ENCODE measurements around the gene SLC6A6.
A peak's percentile ranks its signal among the peaks of the same experiment; 100 is the strongest.

The SLC6A6 gene

GRCh38 chr3:14386254-14386653 lies 16.2 kb upstream of the SLC6A6 start:
- Histone ChIP-seq H3K4me2 (ENCODE audit: low read depth, low read length, poor library complexity, severe bottlenecking) (no peak overlapping the region), H2AFZ (ENCODE audit: low read depth, low read length, severe bottlenecking) (no peak overlapping the region), H3K9me3 (ENCODE audit: insufficient read depth, low read length) (no peaks in the 10 kb centered on the region)

GRCh38 chr3:14388201-14388600 lies 14.2 kb upstream of the SLC6A6 start:
- Histone ChIP-seq H3K4me2 (ENCODE audit: low read depth, low read length, poor library complexity, severe bottlenecking) (no peak overlapping the region), H3K79me2 (ENCODE audit: insufficient read depth, low read length) (no peaks in the 10 kb centered on the region), H3K9me2 (replicated peaks; ENCODE audit: insufficient read depth, low read length) (no peaks in the 10 kb centered on the region), H3K4me3 (ENCODE audit: insufficient read depth, low read length, poor library complexity, severe bottlenecking) (no peak overlapping the region), H2AFZ (ENCODE audit: low read depth, low read length, severe bottlenecking) (no peak overlapping the region), H3K9ac (ENCODE audit: low read length) (no peak overlapping the region), H3K9me3 (ENCODE audit: insufficient read depth, low read length) (no peaks in the 10 kb centered on the region), H3F3A (ENCODE audit: insufficient read depth) (peaks cover 11% of the 10 kb centered on the region), H4K20me1 (ENCODE audit: low read depth, low read length) (no peaks in the 10 kb centered on the region), H3K27ac (ENCODE audit: low read depth, low read length) (peak overlapping the region; percentile 8; the same call in 1 of the 2 replicates), H3K27me3 (ENCODE audit: low read length) (no peaks in the 10 kb centered on the region), H3K36me3 (ENCODE audit: low read length) (no peaks in the 10 kb centered on the region)
- TF ChIP-seq CTCF (IDR thresholded peaks at IDR 0.05; ENCODE audit: insufficient read depth, low read length, poor library complexity, severe bottlenecking) (no peak), EZH2phosphoT487 (conservative IDR thresholded peaks at IDR 0.05; ENCODE audit: low read length) (no peak)

More at GRCh38 chr3:14386254-14386653, 16.2 kb upstream of the SLC6A6 start:
- Histone ChIP-seq H4K20me1 (ENCODE audit: low read depth, low read length) (no peaks in the 10 kb centered on the region), H3K79me2 (ENCODE audit: insufficient read depth, low read length) (no peaks in the 10 kb centered on the region), H3K27ac (ENCODE audit: low read depth, low read length) (no peak overlapping the region), H3F3A (ENCODE audit: insufficient read depth) (peaks cover 11% of the 10 kb centered on the region), H3K36me3 (ENCODE audit: low read length) (no peaks in the 10 kb centered on the region), H3K9ac (ENCODE audit: low read length) (no peak overlapping the region), H3K4me3 (ENCODE audit: insufficient read depth, low read length, poor library complexity, severe bottlenecking) (no peak overlapping the region), H3K9me2 (replicated peaks; ENCODE audit: insufficient read depth, low read length) (no peaks in the 10 kb centered on the region), H3K27me3 (ENCODE audit: low read length) (no peaks in the 10 kb centered on the region)
- no peak for TF ChIP-seq CTCF (IDR thresholded peaks at IDR 0.05; ENCODE audit: insufficient read depth, low read length, poor library complexity, severe bottlenecking)
- TF ChIP-seq EZH2phosphoT487 (conservative IDR thresholded peaks at IDR 0.05; ENCODE audit: low read length), result no peak

GRCh38 chr3:14389166-14389606 lies 13.2 kb upstream of the SLC6A6 start:
- Histone ChIP-seq H3K4me3 (ENCODE audit: insufficient read depth, low read length, poor library complexity, severe bottlenecking) (no peak overlapping the region), H3K27ac (ENCODE audit: low read depth, low read length) (peak overlapping the region; percentile 90), H3K9ac (ENCODE audit: low read length) (peak overlapping the region; percentile 22; the same call in 1 of the 2 replicates), H3K9me3 (ENCODE audit: insufficient read depth, low read length) (no peaks in the 10 kb centered on the region), H4K20me1 (ENCODE audit: low read depth, low read length) (no peaks in the 10 kb centered on the region), H3K79me2 (ENCODE audit: insufficient read depth, low read length) (no peaks in the 10 kb centered on the region), H3K27me3 (ENCODE audit: low read length) (no peaks in the 10 kb centered on the region), H2AFZ (ENCODE audit: low read depth, low read length, severe bottlenecking) (no peak overlapping the region), H3F3A (ENCODE audit: insufficient read depth) (peaks cover 11% of the 10 kb centered on the region), H3K36me3 (ENCODE audit: low read length) (no peaks in the 10 kb centered on the region), H3K4me2 (ENCODE audit: low read depth, low read length, poor library complexity, severe bottlenecking) (peak overlapping the region; percentile 60), H3K9me2 (replicated peaks; ENCODE audit: insufficient read depth, low read length) (no peaks in the 10 kb centered on the region)
- TF ChIP-seq EZH2phosphoT487 (conservative IDR thresholded peaks at IDR 0.05; ENCODE audit: low read length), result no peak
- TF ChIP-seq CTCF (IDR thresholded peaks at IDR 0.05; ENCODE audit: insufficient read depth, low read length, poor library complexity, severe bottlenecking), result no peak

Data from SU-DHL-6 (cell line).